GM18511 (cell line): ENCODE data around the gene INHBC.

ENCODE experiments used
- ATAC-seq: cut with Tn5 transposase; IDR thresholded peaks from one replicate; pipeline ENCODE4 v1.9.1; 2021; ENCODE audit warnings: mild to moderate bottlenecking, moderate library complexity; ENCODE audit not compliant: unreplicated experiment

INHBC gene

DNA sequence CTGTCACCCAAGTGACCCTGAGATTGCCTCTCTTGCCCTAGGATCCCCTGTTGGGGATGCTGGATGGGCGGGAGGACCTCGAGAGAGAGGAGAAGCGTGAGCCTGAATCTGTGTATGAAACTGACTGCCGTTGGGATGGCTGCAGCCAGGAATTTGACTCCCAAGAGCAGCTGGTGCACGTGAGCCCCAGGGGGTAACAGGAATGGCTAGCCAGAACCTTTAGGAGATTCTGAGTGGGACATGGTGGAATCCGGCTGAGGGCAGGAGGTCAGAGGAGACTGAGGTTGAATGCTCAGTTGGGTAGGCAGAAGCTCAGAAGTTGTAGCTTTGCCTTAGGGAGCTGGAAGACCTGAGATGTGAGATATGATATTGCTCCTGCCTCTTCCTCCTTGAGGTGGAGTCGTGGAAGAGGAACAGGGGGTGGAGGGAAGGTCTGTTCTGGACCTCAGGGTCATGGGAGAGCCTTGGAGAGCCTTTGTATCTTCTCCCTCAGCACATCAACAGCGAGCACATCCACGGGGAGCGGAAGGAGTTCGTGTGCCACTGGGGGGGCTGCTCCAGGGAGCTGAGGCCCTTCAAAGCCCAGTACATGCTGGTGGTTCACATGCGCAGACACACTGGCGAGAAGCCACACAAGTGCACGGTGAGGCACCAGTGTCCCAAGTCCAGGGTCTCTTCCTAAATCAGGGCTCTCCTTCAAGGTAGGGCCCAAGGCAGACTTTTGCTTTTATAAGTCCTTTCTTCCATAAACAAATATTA, 31.3 kb downstream of the INHBC start:
- no peak for ATAC-seq

DNA sequence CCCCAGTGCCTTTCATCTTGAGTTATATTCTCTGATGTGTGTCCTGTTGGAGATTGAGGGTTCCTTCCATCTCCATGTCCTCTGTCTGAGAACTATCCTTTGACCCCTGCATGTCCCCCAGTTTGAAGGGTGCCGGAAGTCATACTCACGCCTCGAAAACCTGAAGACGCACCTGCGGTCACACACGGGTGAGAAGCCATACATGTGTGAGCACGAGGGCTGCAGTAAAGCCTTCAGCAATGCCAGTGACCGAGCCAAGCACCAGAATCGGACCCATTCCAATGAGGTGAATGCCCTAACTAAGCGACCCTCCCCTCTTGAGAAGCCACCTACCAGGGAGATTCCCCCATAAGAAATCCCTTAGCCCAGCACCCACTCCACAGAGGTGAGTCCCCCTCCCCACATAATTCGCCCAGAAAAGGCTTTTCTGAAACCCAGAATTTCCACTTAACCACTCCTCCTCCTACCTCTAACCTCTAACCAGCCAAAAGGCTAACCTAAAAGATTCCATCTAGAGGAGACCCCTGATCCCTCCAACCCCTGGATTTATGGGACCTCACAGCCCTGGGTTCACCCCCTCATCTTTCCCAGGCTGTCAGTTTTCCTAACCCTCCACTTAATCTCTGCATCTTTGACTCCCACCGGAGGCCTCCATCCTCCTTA, 32.8 kb downstream of the INHBC start:
- no peak for ATAC-seq

- no peak for ATAC-seq
Observed at GRCh38 chr12:57467915-57468314, 33.3 kb downstream of the INHBC start.

DNA sequence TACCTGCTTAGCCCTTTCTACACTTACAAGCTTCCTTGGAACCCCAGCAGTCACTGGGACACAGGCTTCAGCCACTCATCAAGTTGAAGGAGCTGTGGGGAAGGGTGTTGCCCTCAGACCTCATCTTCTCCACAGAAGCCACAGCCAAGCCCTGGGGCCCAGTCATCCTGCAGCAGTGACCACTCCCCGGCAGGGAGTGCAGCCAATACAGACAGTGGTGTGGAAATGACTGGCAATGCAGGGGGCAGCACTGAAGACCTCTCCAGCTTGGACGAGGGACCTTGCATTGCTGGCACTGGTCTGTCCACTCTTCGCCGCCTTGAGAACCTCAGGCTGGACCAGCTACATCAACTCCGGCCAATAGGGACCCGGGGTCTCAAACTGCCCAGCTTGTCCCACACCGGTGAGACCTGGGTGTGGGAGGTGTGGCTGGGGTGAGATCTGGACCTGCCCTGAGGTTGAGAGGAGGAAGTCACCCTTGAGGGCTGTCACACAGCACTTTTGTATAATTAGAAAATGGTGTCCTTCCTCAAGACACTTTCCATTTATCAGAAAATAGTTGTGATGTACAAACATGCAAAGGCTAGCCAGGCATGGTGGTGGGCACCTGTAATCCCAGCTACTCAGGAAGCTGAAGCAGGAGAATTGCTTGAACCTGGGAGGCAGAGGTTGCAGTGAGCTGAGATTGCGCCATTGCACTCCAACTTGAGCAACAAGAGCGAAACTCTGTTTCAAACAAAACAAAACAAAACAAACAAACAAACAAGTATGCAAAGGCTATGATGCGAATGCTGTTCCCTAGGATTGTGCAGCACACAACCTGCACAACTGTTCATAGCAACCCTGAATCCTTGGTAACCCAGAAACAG, 34.9 kb downstream of the INHBC start:
- no peak for ATAC-seq

DNA sequence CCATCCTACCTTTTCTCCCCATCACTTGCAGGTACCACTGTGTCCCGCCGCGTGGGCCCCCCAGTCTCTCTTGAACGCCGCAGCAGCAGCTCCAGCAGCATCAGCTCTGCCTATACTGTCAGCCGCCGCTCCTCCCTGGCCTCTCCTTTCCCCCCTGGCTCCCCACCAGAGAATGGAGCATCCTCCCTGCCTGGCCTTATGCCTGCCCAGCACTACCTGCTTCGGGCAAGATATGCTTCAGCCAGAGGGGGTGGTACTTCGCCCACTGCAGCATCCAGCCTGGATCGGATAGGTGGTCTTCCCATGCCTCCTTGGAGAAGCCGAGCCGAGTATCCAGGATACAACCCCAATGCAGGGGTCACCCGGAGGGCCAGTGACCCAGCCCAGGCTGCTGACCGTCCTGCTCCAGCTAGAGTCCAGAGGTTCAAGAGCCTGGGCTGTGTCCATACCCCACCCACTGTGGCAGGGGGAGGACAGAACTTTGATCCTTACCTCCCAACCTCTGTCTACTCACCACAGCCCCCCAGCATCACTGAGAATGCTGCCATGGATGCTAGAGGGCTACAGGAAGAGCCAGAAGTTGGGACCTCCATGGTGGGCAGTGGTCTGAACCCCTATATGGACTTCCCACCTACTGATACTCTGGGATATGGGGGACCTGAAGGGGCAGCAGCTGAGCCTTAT, 35.8 kb downstream of the INHBC start:
- no peak for ATAC-seq

DNA sequence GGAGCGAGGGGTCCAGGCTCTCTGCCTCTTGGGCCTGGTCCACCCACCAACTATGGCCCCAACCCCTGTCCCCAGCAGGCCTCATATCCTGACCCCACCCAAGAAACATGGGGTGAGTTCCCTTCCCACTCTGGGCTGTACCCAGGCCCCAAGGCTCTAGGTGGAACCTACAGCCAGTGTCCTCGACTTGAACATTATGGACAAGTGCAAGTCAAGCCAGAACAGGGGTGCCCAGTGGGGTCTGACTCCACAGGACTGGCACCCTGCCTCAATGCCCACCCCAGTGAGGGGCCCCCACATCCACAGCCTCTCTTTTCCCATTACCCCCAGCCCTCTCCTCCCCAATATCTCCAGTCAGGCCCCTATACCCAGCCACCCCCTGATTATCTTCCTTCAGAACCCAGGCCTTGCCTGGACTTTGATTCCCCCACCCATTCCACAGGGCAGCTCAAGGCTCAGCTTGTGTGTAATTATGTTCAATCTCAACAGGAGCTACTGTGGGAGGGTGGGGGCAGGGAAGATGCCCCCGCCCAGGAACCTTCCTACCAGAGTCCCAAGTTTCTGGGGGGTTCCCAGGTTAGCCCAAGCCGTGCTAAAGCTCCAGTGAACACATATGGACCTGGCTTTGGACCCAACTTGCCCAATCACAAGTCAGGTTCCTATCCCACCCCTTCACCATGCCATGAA, 36.5 kb downstream of the INHBC start:
- no peak for ATAC-seq

DNA sequence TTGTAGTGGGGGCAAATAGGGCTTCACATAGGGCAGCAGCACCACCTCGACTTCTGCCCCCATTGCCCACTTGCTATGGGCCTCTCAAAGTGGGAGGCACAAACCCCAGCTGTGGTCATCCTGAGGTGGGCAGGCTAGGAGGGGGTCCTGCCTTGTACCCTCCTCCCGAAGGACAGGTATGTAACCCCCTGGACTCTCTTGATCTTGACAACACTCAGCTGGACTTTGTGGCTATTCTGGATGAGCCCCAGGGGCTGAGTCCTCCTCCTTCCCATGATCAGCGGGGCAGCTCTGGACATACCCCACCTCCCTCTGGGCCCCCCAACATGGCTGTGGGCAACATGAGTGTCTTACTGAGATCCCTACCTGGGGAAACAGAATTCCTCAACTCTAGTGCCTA, 37.1 kb downstream of the INHBC start:
- ATAC-seq = no peak

- ATAC-seq = no peak
Observed at GRCh38 chr12:57472391-57472790, 37.8 kb downstream of the INHBC start.

DNA sequence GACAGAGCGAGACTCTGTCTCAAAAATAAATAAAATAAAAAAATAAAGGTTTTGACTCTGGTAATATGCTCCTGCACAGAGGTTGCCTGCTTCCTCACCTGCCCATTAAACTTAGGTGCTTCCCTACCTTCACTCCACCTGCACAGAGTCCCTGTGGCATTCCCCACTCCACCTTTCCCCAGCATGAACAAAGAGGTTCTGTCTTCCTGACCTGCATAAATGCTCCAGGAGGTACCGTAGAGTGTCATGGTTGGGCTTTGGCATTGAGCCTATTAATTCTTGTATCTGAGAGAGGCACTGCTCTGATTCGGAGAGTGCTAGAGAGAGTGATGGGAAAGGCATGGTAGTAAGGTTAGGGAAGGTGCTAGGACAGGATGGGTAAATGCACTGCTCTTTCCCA, 38.8 kb downstream of the INHBC start:
- ATAC-seq = no peak

GRCh38 chr12:57473886-57474285, 39.3 kb downstream of the INHBC start:
- no peak for ATAC-seq

GRCh38 chr12:57474430-57474829, 39.8 kb downstream of the INHBC start:
- ATAC-seq = no peak

DNA sequence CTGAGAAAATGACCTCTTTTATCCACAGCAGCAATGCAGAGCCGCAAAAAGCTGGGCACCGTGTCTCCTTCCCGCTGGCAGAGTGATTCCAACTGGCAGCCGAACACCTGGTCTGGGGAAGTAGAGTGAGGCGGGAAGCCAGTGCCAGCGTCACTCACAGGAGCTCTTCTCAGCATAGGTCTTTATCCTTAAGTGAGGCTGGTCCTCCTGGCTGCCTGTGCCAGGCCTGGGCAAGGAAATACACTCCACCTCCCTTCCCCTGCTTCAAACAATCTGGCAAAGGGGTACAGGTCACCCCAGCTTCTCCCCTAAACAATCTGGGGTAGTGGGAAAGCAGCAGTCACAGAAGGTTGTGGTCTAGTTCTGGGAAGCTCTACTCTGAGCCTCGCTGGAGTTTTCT, 40.3 kb downstream of the INHBC start:
- no peak for ATAC-seq

DNA sequence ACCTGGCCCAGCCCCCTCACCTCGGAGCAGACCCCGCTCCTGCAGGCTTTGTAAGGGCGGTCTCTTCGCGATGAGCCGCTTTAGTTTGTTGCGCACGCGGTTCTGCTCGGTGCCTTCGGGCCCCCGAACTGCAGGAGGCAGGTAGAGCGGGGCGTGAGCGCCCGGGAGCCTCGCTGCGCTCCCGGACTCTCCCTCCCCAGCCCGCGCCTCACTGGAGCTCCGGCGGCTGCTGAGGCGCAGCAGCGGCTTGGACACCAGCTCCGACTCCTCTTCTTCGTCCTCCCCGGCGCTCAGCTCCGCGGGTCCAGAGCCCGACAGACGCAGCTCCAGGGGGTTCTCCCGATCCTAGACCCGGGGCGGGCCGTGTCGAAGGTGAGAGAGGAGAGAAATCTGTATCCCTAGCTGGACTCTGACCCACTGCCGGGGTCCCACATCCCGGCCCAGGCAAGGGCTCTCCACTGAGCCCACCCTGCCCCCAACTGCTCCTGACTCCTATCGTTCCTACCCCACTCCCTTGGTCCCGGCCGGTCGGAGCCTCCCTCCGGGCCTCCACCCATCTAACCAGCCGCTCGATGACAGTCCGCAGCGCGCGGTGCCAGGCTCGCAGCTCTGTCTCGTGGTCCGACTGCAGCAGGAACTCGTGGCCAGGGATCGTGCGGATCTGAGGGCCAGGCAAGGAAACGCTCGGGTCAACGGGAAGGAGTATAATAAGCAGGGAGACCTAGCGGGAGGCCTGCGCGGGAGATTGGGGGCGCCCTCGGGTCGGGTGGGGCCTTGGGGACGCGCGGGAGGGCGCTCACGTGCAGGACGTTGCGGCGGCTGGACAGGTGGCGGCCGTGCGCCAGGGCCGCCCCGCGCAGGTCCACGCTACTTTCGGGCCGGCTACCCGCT, 40.9 kb downstream of the INHBC start:
- no peak for ATAC-seq

DNA sequence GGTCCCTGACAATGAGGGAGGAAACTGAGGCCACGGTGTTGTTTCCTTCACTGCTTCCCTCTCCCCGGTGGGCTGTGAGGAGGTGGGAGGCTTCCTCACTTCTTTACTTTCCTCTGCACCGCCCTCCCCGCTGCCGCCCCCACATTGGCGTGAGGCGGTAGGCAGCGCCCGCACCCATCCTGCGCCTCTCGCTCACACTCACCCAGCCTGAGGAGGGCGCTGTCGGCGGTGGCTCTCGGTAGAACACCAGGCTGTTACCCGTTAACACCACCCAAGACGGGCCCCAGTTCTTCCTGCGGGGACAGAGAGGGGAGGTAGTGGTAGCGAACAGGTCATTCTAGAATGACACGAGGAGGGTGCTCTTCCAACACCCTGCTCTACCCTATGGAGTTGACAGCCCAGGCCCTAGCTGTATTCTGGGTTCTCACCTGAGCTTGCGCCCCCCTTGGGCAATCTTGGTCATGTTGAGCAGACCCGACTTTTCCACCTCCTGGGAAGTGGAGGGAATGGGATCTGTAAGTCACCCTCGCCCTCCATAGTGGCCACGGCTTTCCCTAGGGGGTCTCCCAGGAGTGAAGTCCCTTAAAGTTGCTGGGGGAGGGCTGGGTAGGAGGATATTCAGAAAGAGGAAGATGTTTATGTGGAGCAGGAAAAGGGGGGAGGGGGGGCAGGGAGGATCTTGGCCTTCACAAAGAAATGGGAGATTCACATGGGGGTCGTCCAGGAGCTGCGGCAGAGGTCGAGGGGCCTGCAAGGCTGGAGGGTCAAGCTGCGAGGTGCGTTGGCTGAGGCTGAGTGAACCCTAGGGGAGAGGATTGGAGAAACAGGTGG, 41.8 kb downstream of the INHBC start:
- peak; percentile 47 for ATAC-seq

- no peak for ATAC-seq
Observed at GRCh38 chr12:57476993-57477709, 42.6 kb downstream of the INHBC start.

- ATAC-seq = peak; percentile 51
Observed at GRCh38 chr12:57477710-57478681, 43.4 kb downstream of the INHBC start.

- no peak for ATAC-seq
Observed at GRCh38 chr12:57479043-57479375, 44.4 kb downstream of the INHBC start.
